ENCODE measurements around the gene KCNG2. TPM values are rescaled to one million over a fixed set of nuclear protein-coding genes. Genes with fewer than 3 reads are reported as not detected.

KCNG2 gene
- total RNA-seq, 4 donors from 2014 or later = 1.7 TPM; not detected in 3

DNA sequence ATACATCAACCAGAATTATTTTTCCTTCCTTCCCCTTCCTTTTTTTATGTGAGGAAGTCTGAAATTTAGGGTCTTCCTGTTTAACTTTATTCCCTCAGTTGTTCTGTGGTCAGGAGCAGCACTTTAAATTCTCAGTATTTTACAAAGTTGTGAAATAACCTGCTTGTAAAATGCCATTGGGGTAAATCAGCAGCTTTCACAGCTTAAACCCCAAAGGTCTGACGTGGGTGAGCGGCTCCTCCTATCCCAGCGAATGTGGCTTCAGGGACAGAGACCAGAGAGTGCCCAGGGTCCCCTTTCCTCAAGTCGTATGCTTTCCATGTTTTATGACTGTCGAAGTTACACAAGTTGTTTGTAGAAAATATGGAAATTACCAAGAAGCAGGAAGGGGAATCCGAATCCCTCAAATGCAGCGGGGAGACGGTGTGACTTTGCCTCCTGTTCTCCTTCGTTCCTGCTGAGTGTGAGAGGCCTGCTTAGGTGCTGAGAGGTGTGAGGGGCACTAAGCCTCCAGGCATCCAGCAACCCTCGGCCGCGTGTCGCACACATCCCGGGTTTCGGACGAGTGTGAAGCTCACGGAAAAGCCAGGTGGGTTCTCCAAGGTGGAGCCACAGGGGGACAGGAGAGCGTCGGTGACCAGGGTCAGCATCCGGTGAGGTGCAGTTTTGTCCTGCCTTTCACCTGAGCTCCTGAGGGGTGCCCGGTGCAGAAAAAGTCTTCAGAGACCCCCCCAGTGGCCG, 10.8 kb upstream of the KCNG2 start:
- Histone ChIP-seq H3K27ac (replicated peaks in 1 of 4) (no peak overlapping the region), H3K4me3 (no peak overlapping the region), H3K9me3 (no peaks in the 10 kb centered on the region), H3K27me3 (peaks cover 0 to 95% (median 25%) of the 10 kb centered on the region in 4 donors), H3K36me3 (no peaks in the 10 kb centered on the region), H3K4me1 (peaks cover 7 to 17% (median 12%) of the 10 kb centered on the region in 4 donors)
- WGBS = 78% methylated on average over 22 of the region's 22 CpGs
- TF ChIP-seq, protein P1, sequence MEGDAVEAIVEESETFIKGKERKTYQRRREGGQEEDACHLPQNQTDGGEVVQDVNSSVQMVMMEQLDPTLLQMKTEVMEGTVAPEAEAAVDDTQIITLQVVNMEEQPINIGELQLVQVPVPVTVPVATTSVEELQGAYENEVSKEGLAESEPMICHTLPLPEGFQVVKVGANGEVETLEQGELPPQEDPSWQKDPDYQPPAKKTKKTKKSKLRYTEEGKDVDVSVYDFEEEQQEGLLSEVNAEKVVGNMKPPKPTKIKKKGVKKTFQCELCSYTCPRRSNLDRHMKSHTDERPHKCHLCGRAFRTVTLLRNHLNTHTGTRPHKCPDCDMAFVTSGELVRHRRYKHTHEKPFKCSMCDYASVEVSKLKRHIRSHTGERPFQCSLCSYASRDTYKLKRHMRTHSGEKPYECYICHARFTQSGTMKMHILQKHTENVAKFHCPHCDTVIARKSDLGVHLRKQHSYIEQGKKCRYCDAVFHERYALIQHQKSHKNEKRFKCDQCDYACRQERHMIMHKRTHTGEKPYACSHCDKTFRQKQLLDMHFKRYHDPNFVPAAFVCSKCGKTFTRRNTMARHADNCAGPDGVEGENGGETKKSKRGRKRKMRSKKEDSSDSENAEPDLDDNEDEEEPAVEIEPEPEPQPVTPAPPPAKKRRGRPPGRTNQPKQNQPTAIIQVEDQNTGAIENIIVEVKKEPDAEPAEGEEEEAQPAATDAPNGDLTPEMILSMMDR (IDR thresholded peaks at IDR 0.05) = no peak
- no peak for TF ChIP-seq POLR2A (IDR thresholded peaks at IDR 0.05; ENCODE audit: low read depth)
- no peak for DNase-seq (ENCODE audit: extremely low spot score)
- intact Hi-C loops (cut with DNase I) = no loop called here

DNA sequence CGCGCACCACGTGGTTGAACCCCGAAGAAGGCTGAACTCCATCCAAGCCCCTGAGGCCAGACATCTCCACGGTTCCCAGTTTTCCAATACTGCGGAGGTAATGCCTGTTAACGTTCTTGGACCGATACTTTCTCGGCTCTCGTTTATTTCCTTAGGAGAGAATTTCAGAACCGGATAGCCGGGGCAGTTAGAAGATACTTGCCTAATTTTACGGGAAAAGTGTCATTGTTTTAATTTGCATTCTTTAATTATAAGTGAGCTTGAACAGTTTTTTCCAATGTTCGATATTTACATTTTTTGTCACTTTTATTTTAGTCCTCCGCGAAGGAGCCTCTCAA, 10.2 kb upstream of the KCNG2 start:
- TF ChIP-seq, protein P1 (IDR thresholded peaks at IDR 0.05) = no peak
- TF ChIP-seq POLR2AphosphoS5 (IDR thresholded peaks at IDR 0.05) (no peak), POLR2A (IDR thresholded peaks at IDR 0.05; ENCODE audit: low read depth) (no peak), EP300 (IDR thresholded peaks at IDR 0.05) (no peak)
- peak overlapping the region in 2 of 4 donors; percentile 41 to 42 for H3K4me3 ChIP-seq
- intact Hi-C loops (cut with DNase I) = no loop called here
- H3K4me1 ChIP-seq = peaks cover 7 to 19% (median 12%) of the 10 kb centered on the region in 4 donors
- no peak overlapping the region for H3K27ac ChIP-seq (replicated peaks in 1 of 4)
- DNase-seq (ENCODE audit: extremely low spot score) = no peak
- H3K36me3 ChIP-seq = no peaks in the 10 kb centered on the region
- no peaks in the 10 kb centered on the region for H3K9me3 ChIP-seq
- peaks cover 0 to 91% (median 25%) of the 10 kb centered on the region in 4 donors for H3K27me3 ChIP-seq
- WGBS = 87% methylated on average over 16 of the region's 16 CpGs

DNA sequence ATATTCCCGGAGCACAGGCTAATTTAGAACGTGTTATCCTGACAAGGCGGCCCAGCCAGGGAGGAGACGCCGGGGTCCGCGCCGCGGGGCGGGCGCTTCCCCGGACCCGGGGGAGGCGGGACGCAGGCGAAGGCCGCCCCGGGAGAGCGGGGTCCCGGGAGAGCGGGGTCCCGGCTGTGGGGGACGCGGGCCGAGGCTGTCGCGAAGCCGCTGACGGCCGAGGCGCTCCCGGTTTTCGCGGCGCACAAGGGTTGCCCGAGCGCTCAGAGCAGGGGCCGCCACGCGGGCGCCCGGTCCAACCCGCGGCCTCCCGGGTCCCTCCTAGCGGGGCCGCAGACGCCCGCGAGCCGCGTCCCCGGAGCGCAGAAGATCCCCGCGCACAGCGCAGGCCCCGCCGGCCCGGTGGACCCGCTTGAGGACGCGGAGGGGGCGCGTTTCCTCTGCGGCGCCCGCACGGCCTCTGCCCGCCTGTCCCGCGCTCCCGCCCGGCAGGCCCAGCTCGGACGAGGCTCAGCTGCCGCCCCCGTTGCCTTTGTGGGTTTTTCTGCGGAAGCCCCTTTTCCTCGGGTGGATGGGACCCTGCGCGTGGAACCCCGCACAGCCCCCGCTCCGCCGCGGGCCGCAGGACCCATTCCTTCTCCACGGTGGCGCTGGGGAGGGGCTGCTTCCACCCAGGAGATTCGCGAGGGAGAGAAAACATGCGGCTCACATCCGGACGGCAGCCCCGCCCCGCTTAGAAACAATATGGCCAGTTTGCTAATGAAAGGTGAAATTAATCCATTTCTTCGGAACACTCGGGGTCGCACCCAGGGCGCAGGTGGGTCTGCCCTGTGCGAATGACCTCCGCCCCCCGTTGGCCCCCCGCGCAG, 9.6 kb upstream of the KCNG2 start:
- DNase-seq (ENCODE audit: extremely low spot score) = no peak
- Histone ChIP-seq H3K4me1 (peaks cover 7 to 19% (median 12%) of the 10 kb centered on the region in 4 donors), H3K27ac (replicated peaks in 1 of 4) (no peak overlapping the region), H3K9me3 (no peaks in the 10 kb centered on the region), H3K4me3 (peak overlapping the region; percentile 32 to 49 (median 42)), H3K36me3 (no peaks in the 10 kb centered on the region), H3K27me3 (peaks cover 0 to 85% (median 25%) of the 10 kb centered on the region in 4 donors)
- intact Hi-C loops (cut with DNase I) = no loop called here
- no peak for TF ChIP-seq POLR2A (IDR thresholded peaks at IDR 0.05; ENCODE audit: low read depth)
- TF ChIP-seq EP300 (IDR thresholded peaks at IDR 0.05) = no peak
- TF ChIP-seq, protein P1 (IDR thresholded peaks at IDR 0.05) = no peak
- TF ChIP-seq POLR2AphosphoS5 (IDR thresholded peaks at IDR 0.05) = no peak
- WGBS = 4% methylated on average over 80 of the region's 106 CpGs

DNA sequence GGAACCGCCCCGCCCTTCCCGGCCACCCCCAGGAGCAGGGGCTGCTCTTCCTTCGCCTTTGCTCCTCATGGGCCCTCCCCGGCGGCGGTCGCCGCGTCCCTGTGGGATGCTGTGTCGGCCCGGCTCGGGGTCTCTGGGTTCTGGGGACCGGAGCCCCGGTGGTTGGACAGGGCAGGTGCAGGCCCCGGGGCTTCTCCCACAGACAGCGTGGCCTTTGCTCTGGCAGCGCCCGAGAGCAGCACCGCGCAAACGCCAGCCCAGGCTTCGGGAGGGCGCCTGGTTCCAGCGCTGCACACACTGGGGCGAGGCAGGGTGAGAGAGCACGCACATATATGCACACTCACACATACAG, 9.0 kb upstream of the KCNG2 start:
- Histone ChIP-seq H3K27ac (replicated peaks in 1 of 4) (no peak overlapping the region), H3K27me3 (peaks cover 0 to 82% (median 25%) of the 10 kb centered on the region in 4 donors), H3K4me1 (peaks cover 7 to 19% (median 12%) of the 10 kb centered on the region in 4 donors), H3K9me3 (no peaks in the 10 kb centered on the region), H3K36me3 (no peaks in the 10 kb centered on the region), H3K4me3 (peak overlapping the region in 2 of 4 donors; percentile 41 to 49)
- intact Hi-C loops (cut with DNase I) = no loop called here
- 85% methylated on average over 11 of the region's 27 CpGs for WGBS
- TF ChIP-seq, protein P1 (IDR thresholded peaks at IDR 0.05) = no peak
- TF ChIP-seq EP300 (IDR thresholded peaks at IDR 0.05) = no peak
- no peak for TF ChIP-seq POLR2A (IDR thresholded peaks at IDR 0.05; ENCODE audit: low read depth)
- no peak for TF ChIP-seq POLR2AphosphoS5 (IDR thresholded peaks at IDR 0.05)
- no peak for DNase-seq (ENCODE audit: extremely low spot score)
